ENCODE data around the gene BSG. TPM values are rescaled to one million over a fixed set of nuclear protein-coding genes. Genes with fewer than 3 reads are reported as not detected.

BSG gene
- total RNA-seq, 4 donors from 2014 or later, result 313 to 793 (median 445) TPM

GRCh38 chr19:588093-588740, 15.8 kb downstream of the BSG start:
- TF ChIP-seq CTCF (IDR thresholded peaks at IDR 0.05; ENCODE audit: low read depth), result no peak

- no peak for TF ChIP-seq CTCF (IDR thresholded peaks at IDR 0.05; ENCODE audit: low read depth)
Measured at GRCh38 chr19:588741-589692, 16.6 kb downstream of the BSG start.

GRCh38 chr19:589693-590395, 17.4 kb downstream of the BSG start, which contains the start of gene HCN2:
HCN2 (plus strand) TSS chr19:589881; CDS start chr19:589946, 65 bp downstream.
- TF ChIP-seq CTCF (IDR thresholded peaks at IDR 0.05; ENCODE audit: low read depth), result no peak

GRCh38 chr19:590396-590745, 18.0 kb downstream of the BSG start:
- TF ChIP-seq CTCF (IDR thresholded peaks at IDR 0.05; ENCODE audit: low read depth), result no peak

- no peak for TF ChIP-seq CTCF (IDR thresholded peaks at IDR 0.05; ENCODE audit: low read depth)
Measured at GRCh38 chr19:590750-591098, 18.3 kb downstream of the BSG start.

GRCh38 chr19:591099-591958, 18.9 kb downstream of the BSG start:
- TF ChIP-seq CTCF (IDR thresholded peaks at IDR 0.05; ENCODE audit: low read depth), result no peak

Data from subcutaneous adipose tissue (tissue), 4 donors.